ENCODE data around the gene HS1BP3. TPM values are rescaled to one million over a fixed set of nuclear protein-coding genes. Genes with fewer than 3 reads are reported as not detected.

The HS1BP3 gene
- total RNA-seq, 1 donor from 2014 or later, result 21.0 TPM

DNA sequence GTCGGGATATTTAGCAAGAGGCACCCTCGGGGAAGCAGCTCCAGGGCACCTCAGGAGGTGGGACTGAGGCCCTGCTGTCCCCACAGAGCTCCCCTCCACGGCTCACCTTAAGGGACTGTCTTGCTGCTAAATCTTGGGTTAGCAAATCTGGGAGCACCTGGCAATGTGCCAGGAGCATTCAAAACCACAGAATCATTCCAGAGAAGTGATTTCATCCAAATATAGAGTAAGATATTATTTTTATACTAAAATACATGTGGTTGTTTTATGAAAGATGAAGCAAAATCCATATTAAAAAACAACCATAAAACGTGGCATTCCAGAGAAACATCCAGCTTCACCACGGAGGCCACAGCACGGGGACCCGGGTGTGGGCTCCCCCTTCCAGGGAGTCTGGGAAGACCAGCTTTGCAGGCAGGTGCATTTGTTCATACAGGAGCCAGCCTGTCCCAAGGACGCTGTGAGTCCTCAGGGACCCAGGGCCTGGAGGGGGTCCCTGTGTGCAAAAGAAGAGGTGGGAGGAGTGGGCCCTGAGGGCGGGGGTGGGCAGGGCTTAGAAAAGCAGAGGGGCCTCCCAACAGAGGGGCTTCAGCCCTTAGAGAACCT lies 16.3 kb downstream of the HS1BP3 start:
- Mint-ChIP-seq H3K4me1 (ENCODE audit: low read depth, unreplicated experiment) (peaks cover 13% of the 10 kb centered on the region), H3K4me3 (ENCODE audit: unreplicated experiment) (no peak overlapping the region), H3K9me3 (ENCODE audit: unreplicated experiment) (no peaks in the 10 kb centered on the region), H3K27me3 (ENCODE audit: low read depth, unreplicated experiment) (no peaks in the 10 kb centered on the region), H3K36me3 (ENCODE audit: low read depth, unreplicated experiment) (peaks cover 10% of the 10 kb centered on the region), H3K27ac (ENCODE audit: unreplicated experiment) (no peak overlapping the region)
- no peak overlapping the region for H3K27ac ChIP-seq (ENCODE audit: low read depth, low read length)
- H3K79me2 ChIP-seq (ENCODE audit: insufficient read depth, low read length), result no peaks in the 10 kb centered on the region
- H3K36me3 ChIP-seq (ENCODE audit: insufficient read depth, low read length), result no peaks in the 10 kb centered on the region
- no peak for TF ChIP-seq EZH2 (IDR thresholded peaks at IDR 0.05; ENCODE audit: insufficient read depth, low read length)
- TF ChIP-seq, protein P1, sequence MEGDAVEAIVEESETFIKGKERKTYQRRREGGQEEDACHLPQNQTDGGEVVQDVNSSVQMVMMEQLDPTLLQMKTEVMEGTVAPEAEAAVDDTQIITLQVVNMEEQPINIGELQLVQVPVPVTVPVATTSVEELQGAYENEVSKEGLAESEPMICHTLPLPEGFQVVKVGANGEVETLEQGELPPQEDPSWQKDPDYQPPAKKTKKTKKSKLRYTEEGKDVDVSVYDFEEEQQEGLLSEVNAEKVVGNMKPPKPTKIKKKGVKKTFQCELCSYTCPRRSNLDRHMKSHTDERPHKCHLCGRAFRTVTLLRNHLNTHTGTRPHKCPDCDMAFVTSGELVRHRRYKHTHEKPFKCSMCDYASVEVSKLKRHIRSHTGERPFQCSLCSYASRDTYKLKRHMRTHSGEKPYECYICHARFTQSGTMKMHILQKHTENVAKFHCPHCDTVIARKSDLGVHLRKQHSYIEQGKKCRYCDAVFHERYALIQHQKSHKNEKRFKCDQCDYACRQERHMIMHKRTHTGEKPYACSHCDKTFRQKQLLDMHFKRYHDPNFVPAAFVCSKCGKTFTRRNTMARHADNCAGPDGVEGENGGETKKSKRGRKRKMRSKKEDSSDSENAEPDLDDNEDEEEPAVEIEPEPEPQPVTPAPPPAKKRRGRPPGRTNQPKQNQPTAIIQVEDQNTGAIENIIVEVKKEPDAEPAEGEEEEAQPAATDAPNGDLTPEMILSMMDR (IDR thresholded peaks at IDR 0.05; ENCODE audit: insufficient read depth, low read depth, low read length), result no peak
- no peak overlapping the region for H2AFZ ChIP-seq (ENCODE audit: low read depth, low read length)
- H3K9me3 ChIP-seq (ENCODE audit: insufficient read depth, low read depth, low read length), result no peaks in the 10 kb centered on the region
- H3K4me2 ChIP-seq (ENCODE audit: low read length), result peak overlapping the region; percentile 46
- peaks cover 20% of the 10 kb centered on the region for H3K4me1 ChIP-seq (ENCODE audit: insufficient read depth, low read length)
- peaks cover 4% of the 10 kb centered on the region for H3K27me3 ChIP-seq (ENCODE audit: insufficient read depth, low read length)
- no peak for FAIRE-seq
- peaks cover 4% of the 10 kb centered on the region for H4K20me1 ChIP-seq (ENCODE audit: insufficient read depth, low read length)
- peak; percentile 49 for DNase-seq (ENCODE audit: low read depth)
- H3K4me3 ChIP-seq (ENCODE audit: insufficient read depth, low read depth, low read length), result no peak overlapping the region
- H3K9ac ChIP-seq (ENCODE audit: low read length), result peak overlapping the region; percentile 17

DNA sequence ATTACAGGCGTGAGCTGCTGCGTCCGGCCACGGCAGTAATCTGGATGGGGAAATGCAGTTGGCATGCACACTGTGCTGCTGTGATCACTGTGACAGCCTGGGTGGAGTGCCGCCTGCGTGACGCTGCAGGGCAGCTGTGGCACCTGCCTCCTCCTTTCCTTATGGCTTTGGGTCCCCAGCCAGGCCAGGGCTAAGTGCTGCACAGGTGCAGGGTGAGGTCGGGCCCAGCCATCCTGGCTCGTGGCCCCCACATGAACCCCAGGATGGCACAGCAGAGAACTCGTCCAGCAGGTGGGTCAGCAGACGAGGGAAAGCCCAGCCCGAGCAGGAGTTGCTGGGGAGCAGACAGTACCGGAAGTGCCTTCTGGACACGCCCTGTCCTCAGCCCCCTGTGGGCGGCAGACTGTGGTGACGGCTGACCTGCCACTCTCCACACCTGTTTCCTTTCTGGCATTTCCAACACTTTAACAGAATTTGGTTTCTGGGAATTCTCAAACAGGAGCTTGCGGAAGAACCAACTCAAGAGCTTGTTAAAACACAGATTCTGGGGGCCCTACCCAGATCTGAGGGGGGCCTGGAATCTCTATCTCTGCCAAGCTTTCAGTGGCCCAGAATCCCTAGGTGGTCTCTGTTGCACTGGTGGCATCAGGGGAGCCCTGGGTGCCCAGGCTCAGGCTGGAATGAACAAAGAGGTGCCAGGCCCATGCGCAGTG lies 16.9 kb downstream of the HS1BP3 start:
- TF ChIP-seq, protein P1 (IDR thresholded peaks at IDR 0.05; ENCODE audit: insufficient read depth, low read depth, low read length), result no peak
- TF ChIP-seq EZH2 (IDR thresholded peaks at IDR 0.05; ENCODE audit: insufficient read depth, low read length), result no peak
- no peak overlapping the region for H3K27ac Mint-ChIP-seq (ENCODE audit: unreplicated experiment)
- H3K36me3 Mint-ChIP-seq (ENCODE audit: low read depth, unreplicated experiment), result peaks cover 10% of the 10 kb centered on the region
- FAIRE-seq (no peak), DNase-seq (ENCODE audit: low read depth) (no peak)
- H2AFZ ChIP-seq (ENCODE audit: low read depth, low read length), result no peak overlapping the region
- H3K79me2 ChIP-seq (ENCODE audit: insufficient read depth, low read length), result no peaks in the 10 kb centered on the region
- H3K9me3 Mint-ChIP-seq (ENCODE audit: unreplicated experiment), result no peaks in the 10 kb centered on the region
- peak overlapping the region; percentile 17 for H3K9ac ChIP-seq (ENCODE audit: low read length)
- peak overlapping the region; percentile 46 for H3K4me2 ChIP-seq (ENCODE audit: low read length)
- H3K4me1 ChIP-seq (ENCODE audit: insufficient read depth, low read length), result peaks cover 20% of the 10 kb centered on the region
- H3K4me3 Mint-ChIP-seq (ENCODE audit: unreplicated experiment), result no peak overlapping the region
- H4K20me1 ChIP-seq (ENCODE audit: insufficient read depth, low read length), result peaks cover 4% of the 10 kb centered on the region
- H3K9me3 ChIP-seq (ENCODE audit: insufficient read depth, low read depth, low read length), result no peaks in the 10 kb centered on the region
- no peak overlapping the region for H3K4me3 ChIP-seq (ENCODE audit: insufficient read depth, low read depth, low read length)
- H3K36me3 ChIP-seq (ENCODE audit: insufficient read depth, low read length), result no peaks in the 10 kb centered on the region
- H3K27ac ChIP-seq (ENCODE audit: low read depth, low read length), result no peak overlapping the region
- H3K4me1 Mint-ChIP-seq (ENCODE audit: low read depth, unreplicated experiment), result peaks cover 13% of the 10 kb centered on the region
- H3K27me3 Mint-ChIP-seq (ENCODE audit: low read depth, unreplicated experiment), result no peaks in the 10 kb centered on the region
- peaks cover 4% of the 10 kb centered on the region for H3K27me3 ChIP-seq (ENCODE audit: insufficient read depth, low read length)

DNA sequence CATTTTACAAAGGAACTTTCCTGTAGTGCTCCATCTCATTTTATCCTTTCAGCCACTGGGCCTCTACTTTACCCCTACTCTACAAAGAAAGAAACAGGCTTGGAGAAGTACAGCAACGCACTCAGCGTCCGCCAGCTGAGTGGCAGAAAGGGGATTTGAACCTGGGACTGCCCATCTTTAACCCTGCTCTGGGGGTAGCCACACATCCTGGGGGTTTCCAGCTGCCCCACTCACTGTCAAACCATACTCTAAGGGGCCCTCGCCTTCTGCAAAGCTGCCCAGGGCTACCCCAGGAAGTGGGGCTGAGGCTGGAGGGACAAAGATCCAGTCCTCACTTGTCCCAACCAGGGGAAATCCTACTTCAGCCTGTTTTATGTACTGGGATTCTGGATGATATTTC lies 17.9 kb downstream of the HS1BP3 start:
- no peak overlapping the region for H3K27ac Mint-ChIP-seq (ENCODE audit: unreplicated experiment)
- TF ChIP-seq EZH2 (IDR thresholded peaks at IDR 0.05; ENCODE audit: insufficient read depth, low read length), result no peak
- TF ChIP-seq, protein P1 (IDR thresholded peaks at IDR 0.05; ENCODE audit: insufficient read depth, low read depth, low read length), result no peak
- H3K27ac ChIP-seq (ENCODE audit: low read depth, low read length), result no peak overlapping the region
- no peaks in the 10 kb centered on the region for H3K27me3 Mint-ChIP-seq (ENCODE audit: low read depth, unreplicated experiment)
- no peaks in the 10 kb centered on the region for H3K36me3 ChIP-seq (ENCODE audit: insufficient read depth, low read length)
- DNase-seq (ENCODE audit: low read depth), result no peak
- H3K36me3 Mint-ChIP-seq (ENCODE audit: low read depth, unreplicated experiment), result peaks cover 10% of the 10 kb centered on the region
- no peaks in the 10 kb centered on the region for H3K79me2 ChIP-seq (ENCODE audit: insufficient read depth, low read length)
- H4K20me1 ChIP-seq (ENCODE audit: insufficient read depth, low read length), result peaks cover 4% of the 10 kb centered on the region
- peaks cover 20% of the 10 kb centered on the region for H3K4me1 ChIP-seq (ENCODE audit: insufficient read depth, low read length)
- H3K4me2 ChIP-seq (ENCODE audit: low read length), result no peak overlapping the region
- no peak for FAIRE-seq
- no peak overlapping the region for H3K9ac ChIP-seq (ENCODE audit: low read length)
- no peaks in the 10 kb centered on the region for H3K9me3 Mint-ChIP-seq (ENCODE audit: unreplicated experiment)
- peaks cover 13% of the 10 kb centered on the region for H3K4me1 Mint-ChIP-seq (ENCODE audit: low read depth, unreplicated experiment)
- H3K4me3 Mint-ChIP-seq (ENCODE audit: unreplicated experiment), result no peak overlapping the region
- H3K9me3 ChIP-seq (ENCODE audit: insufficient read depth, low read depth, low read length), result no peaks in the 10 kb centered on the region
- no peak overlapping the region for H3K4me3 ChIP-seq (ENCODE audit: insufficient read depth, low read depth, low read length)
- H3K27me3 ChIP-seq (ENCODE audit: insufficient read depth, low read length), result peaks cover 4% of the 10 kb centered on the region
- no peak overlapping the region for H2AFZ ChIP-seq (ENCODE audit: low read depth, low read length)

Data from astrocyte (in vitro differentiated cells and primary cell).